ENCODE results near the gene IGF2BP1. TPM values are rescaled to one million over a fixed set of nuclear protein-coding genes. Genes with fewer than 3 reads are reported as not detected.

IGF2BP1 gene
- total RNA-seq, 1 experiment from 2014 or later: 601 TPM

- no peak for DNase-seq
- intact Hi-C loops (cut with micrococcal nuclease; ENCODE audit: unreplicated experiment): no loop called here
- H3K9me3 Mint-ChIP-seq (ENCODE audit: unreplicated experiment): peaks cover 10% of the 10 kb centered on the region
- H3K4me3 Mint-ChIP-seq (ENCODE audit: unreplicated experiment): no peak overlapping the region
- Histone ChIP-seq H3K4me1 (peaks cover 20% of the 10 kb centered on the region), H3K9me3 (peaks cover 7% of the 10 kb centered on the region; the same call in 1 of the 2 replicates), H3K36me3 (ENCODE audit: control insufficient read depth, insufficient read depth, low read length) (0 out of 2 replicates have a peak, but pooled peaks cover 1% of the 10 kb centered on the region), H3K27me3 (replicated peaks; ENCODE audit: control insufficient read depth, insufficient read depth, low read length) (no peaks in the 10 kb centered on the region), H3K4me3 (ENCODE audit: low read depth, low read length) (no peak overlapping the region)
- ChIA-PET POLR2A (no interaction called here), CTCF (no interaction called here)
- no peak overlapping the region for H3K27ac Mint-ChIP-seq (ENCODE audit: unreplicated experiment)
- H3K36me3 Mint-ChIP-seq (ENCODE audit: insufficient read depth, unreplicated experiment): no peaks in the 10 kb centered on the region
- no peak for TF ChIP-seq CTCF (IDR thresholded peaks at IDR 0.05; ENCODE audit: insufficient read depth in 1 of 2, low read depth in 1 of 2, low read length in 1 of 2, severe bottlenecking in 1 of 2, unreplicated experiment in 1 of 2)
- no TSS peak for BruUV-seq (replicated peaks)
- H3K4me1 Mint-ChIP-seq (ENCODE audit: low read depth, unreplicated experiment): peaks cover 9% of the 10 kb centered on the region
- H3K27me3 Mint-ChIP-seq (ENCODE audit: insufficient read depth, unreplicated experiment): no peaks in the 10 kb centered on the region
Measured at GRCh38 chr17:49076573-49077384, 79.6 kb downstream of the IGF2BP1 start.

GRCh38 chr17:49078248-49078647, 81.1 kb downstream of the IGF2BP1 start:
- H3K36me3 ChIP-seq (ENCODE audit: control insufficient read depth, insufficient read depth, low read length): 0 out of 2 replicates have a peak, but pooled peaks cover 1% of the 10 kb centered on the region
- Mint-ChIP-seq H3K36me3 (ENCODE audit: insufficient read depth, unreplicated experiment) (no peaks in the 10 kb centered on the region), H3K9me3 (ENCODE audit: unreplicated experiment) (peaks cover 10% of the 10 kb centered on the region), H3K4me3 (ENCODE audit: unreplicated experiment) (no peak overlapping the region), H3K27me3 (ENCODE audit: insufficient read depth, unreplicated experiment) (no peaks in the 10 kb centered on the region), H3K27ac (ENCODE audit: unreplicated experiment) (no peak overlapping the region), H3K4me1 (ENCODE audit: low read depth, unreplicated experiment) (peaks cover 9% of the 10 kb centered on the region)
- peaks cover 20% of the 10 kb centered on the region for H3K4me1 ChIP-seq
- intact Hi-C loops (cut with micrococcal nuclease; ENCODE audit: unreplicated experiment): no loop called here
- ChIA-PET CTCF (no interaction called here), POLR2A (no interaction called here)
- H3K9me3 ChIP-seq: peaks cover 7% of the 10 kb centered on the region; the same call in 1 of the 2 replicates
- no TSS peak for BruUV-seq (replicated peaks)
- H3K27me3 ChIP-seq (replicated peaks; ENCODE audit: control insufficient read depth, insufficient read depth, low read length): no peaks in the 10 kb centered on the region
- no peak for DNase-seq
- no peak for TF ChIP-seq CTCF (IDR thresholded peaks at IDR 0.05; ENCODE audit: insufficient read depth in 1 of 2, low read depth in 1 of 2, low read length in 1 of 2, severe bottlenecking in 1 of 2, unreplicated experiment in 1 of 2)
- no peak overlapping the region for H3K4me3 ChIP-seq (ENCODE audit: low read depth, low read length)

- Histone ChIP-seq H3K4me1 (peaks cover 19% of the 10 kb centered on the region), H3K4me3 (ENCODE audit: low read depth, low read length) (no peak overlapping the region), H3K27me3 (replicated peaks; ENCODE audit: control insufficient read depth, insufficient read depth, low read length) (no peaks in the 10 kb centered on the region), H3K36me3 (ENCODE audit: control insufficient read depth, insufficient read depth, low read length) (0 out of 2 replicates have a peak, but pooled peaks cover 1% of the 10 kb centered on the region), H3K9me3 (peaks cover 7% of the 10 kb centered on the region; the same call in 1 of the 2 replicates)
- CTCF ChIA-PET: interaction anchor here (0.6 kb wide), 1 partner anchor 112 kb away, joined by 3 read pairs; no protein-coding TSS in a partner anchor
- Mint-ChIP-seq H3K4me3 (ENCODE audit: unreplicated experiment) (no peak overlapping the region), H3K27me3 (ENCODE audit: insufficient read depth, unreplicated experiment) (no peaks in the 10 kb centered on the region), H3K9me3 (ENCODE audit: unreplicated experiment) (peaks cover 10% of the 10 kb centered on the region), H3K27ac (ENCODE audit: unreplicated experiment) (peak overlapping the region; percentile 10), H3K4me1 (ENCODE audit: low read depth, unreplicated experiment) (peaks cover 9% of the 10 kb centered on the region), H3K36me3 (ENCODE audit: insufficient read depth, unreplicated experiment) (no peaks in the 10 kb centered on the region)
- no TSS peak for BruUV-seq (replicated peaks)
- no peak for DNase-seq
- intact Hi-C loops (cut with micrococcal nuclease; ENCODE audit: unreplicated experiment): loop anchor here (2.0 kb wide), 1 partner anchor 27 kb away; no protein-coding TSS in a partner anchor
- no peak for TF ChIP-seq CTCF (IDR thresholded peaks at IDR 0.05; ENCODE audit: insufficient read depth in 1 of 2, low read depth in 1 of 2, low read length in 1 of 2, severe bottlenecking in 1 of 2, unreplicated experiment in 1 of 2)
- POLR2A ChIA-PET: no interaction called here
Measured at GRCh38 chr17:49079840-49080663, 82.9 kb downstream of the IGF2BP1 start.

Data from Caco-2 (cell line).